Measurements from ENCODE around the gene ZNG1B. TPM values are rescaled to one million over a fixed set of nuclear protein-coding genes. Genes with fewer than 3 reads are reported as not detected.

Gene ZNG1B
- total and polyA plus RNA-seq, 2 donors (not counting 1 experiment from before 2014, with no cell fraction given) = 23.9 to 36.8 TPM

Other genes starting within 250 kb of the ZNG1B start
- 0.50 and 0.51 TPM in 2 replicates for gene PAX8, start 158.8 kb upstream of the ZNG1B start, total RNA-seq
- gene PAX8, start 158.8 kb upstream of the ZNG1B start, polyA plus RNA-seq = 0.26 and 0.28 TPM in 2 replicates
- gene FOXD4L1, start 61.0 kb downstream of the ZNG1B start, total RNA-seq = 0.17 and 0.26 TPM in 2 replicates
- not detected in 2 replicates for gene FOXD4L1, start 61.0 kb downstream of the ZNG1B start, polyA plus RNA-seq
- 6.9 and 11.7 TPM in 2 replicates for gene RABL2A, start 189.6 kb downstream of the ZNG1B start, total RNA-seq
- gene RABL2A, start 189.6 kb downstream of the ZNG1B start, polyA plus RNA-seq = 6.4 and 7.4 TPM in 2 replicates

All from fibroblast of lung (primary cell).